ENCODE data around the gene AP4E1.

GRCh38 chr15:50893976-50894375 lies 14.5 kb upstream of the AP4E1 start:
- TF ChIP-seq CTCF (IDR thresholded peaks at IDR 0.05) (no peak), POLR2A (IDR thresholded peaks at IDR 0.05) (no peak), POLR2AphosphoS5 (IDR thresholded peaks at IDR 0.05) (no peak), EP300 (IDR thresholded peaks at IDR 0.05) (no peak)
